Activated CD4-positive, alpha-beta T cell treated with anti-CD3 and anti-CD28 coated beads for 36 hours (primary cell): ENCODE measurements around the gene USP36. TPM values are rescaled to one million over a fixed set of nuclear protein-coding genes. Genes with fewer than 3 reads are reported as not detected.
"Not testable (repeated sequence)": the region's sequence is repeated elsewhere in the genome, so short reads cannot be mapped to it uniquely, and the experiment has no call there.

Experiments
- ATAC-seq: fragments of 200-7000 bp; cut with Tn5 transposase; one replicate; pipeline ENCODE4 v1.10.0; 2021; ENCODE audit warnings: mild to moderate bottlenecking, moderate library complexity
- CTCF ChIA-PET: fragments of 350-600 bp; sonication (Branson Sonifier 250); formaldehyde crosslinking; loops from one replicate; lab custom pipeline; 2021; ENCODE audit warnings: antibody characterized with exemption; lab: Charles Lee
- POLR2A ChIA-PET: fragments of 350-600 bp; sonication (Branson Sonifier 250); formaldehyde crosslinking; loops from one replicate; lab custom pipeline; 2021; ENCODE audit warnings: antibody characterized with exemption, inconsistent platforms; lab: Charles Lee
- DNase-seq: peaks from one replicate; pipeline ENCODE4 v3.0.0-alpha.2; 2020
- H3K27ac Mint-ChIP-seq: one replicate; pipeline ENCODE4 v1.8.0; 2021; ENCODE audit warnings: mixed read lengths
- H3K27me3 Mint-ChIP-seq: one replicate; pipeline ENCODE4 v1.8.0; 2021; ENCODE audit warnings: mixed read lengths
- H3K36me3 Mint-ChIP-seq: one replicate; pipeline ENCODE4 v1.8.0; 2021; ENCODE audit warnings: low read depth, mixed read lengths
- H3K4me1 Mint-ChIP-seq: one replicate; pipeline ENCODE4 v1.8.0; 2021; ENCODE audit warnings: mixed read lengths
- H3K4me3 Mint-ChIP-seq: one replicate; pipeline ENCODE4 v1.8.0; 2021; ENCODE audit warnings: mild to moderate bottlenecking, moderate library complexity, mixed read lengths
- H3K9me3 Mint-ChIP-seq: one replicate; pipeline ENCODE4 v1.8.0; 2021; ENCODE audit warnings: low read depth, mixed read lengths
- intact Hi-C, 2 experiments: fragments of 100-400 bp; cut with DNase I in 1 of 2; cut with micrococcal nuclease in 1 of 2; formaldehyde crosslinking; loops; one replicate each; pipeline versions ENCODE4 v1.14.2 to v1.15.1; 2022 to 2024; cut with DNase I, micrococcal nuclease
- total RNA-seq, 2 experiments: library from RNA; stranded (reverse); gene quantifications; one replicate each; pipeline ENCODE4 v1.2.3, GENCODE V29; 2021

The USP36 gene
- total RNA-seq, 2 experiments from 2014 or later, result 90.1 to 92.5 TPM

DNA sequence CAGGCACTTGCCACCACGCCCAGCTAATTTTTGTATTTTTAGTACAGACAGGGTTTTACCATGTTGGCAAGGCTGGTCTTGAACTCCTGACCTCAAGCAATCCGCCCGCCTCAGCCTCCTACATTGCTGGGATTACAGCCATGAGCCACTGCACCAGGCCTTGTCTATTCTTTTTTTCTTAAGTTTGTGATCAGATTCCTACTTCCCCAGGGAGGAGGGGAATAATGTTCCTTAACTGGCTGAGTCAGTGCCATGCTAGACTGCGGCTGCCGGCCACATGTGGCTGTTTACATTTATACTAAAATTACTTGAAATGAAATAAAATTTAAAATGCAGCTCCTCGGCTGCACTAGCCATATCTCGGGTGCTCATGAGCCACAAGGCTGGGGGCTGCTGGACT is 27.8 kb upstream of the USP36 start:
- Mint-ChIP-seq H3K27ac (no peak overlapping the region), H3K27me3 (no peaks in the 10 kb centered on the region), H3K4me3 (no peak overlapping the region), H3K36me3 (no peaks in the 10 kb centered on the region), H3K9me3 (no peaks in the 10 kb centered on the region), H3K4me1 (peaks cover 3% of the 10 kb centered on the region)
- no peak for DNase-seq
- ChIA-PET POLR2A (no interaction called here), CTCF (interaction anchor here (0.6 to 0.7 kb wide), 2 partner anchors 74 to 207 kb away, joined by 3 read pairs; no protein-coding TSS in a partner anchor)
- no peak for ATAC-seq
- intact Hi-C loops, result no loop called here

DNA sequence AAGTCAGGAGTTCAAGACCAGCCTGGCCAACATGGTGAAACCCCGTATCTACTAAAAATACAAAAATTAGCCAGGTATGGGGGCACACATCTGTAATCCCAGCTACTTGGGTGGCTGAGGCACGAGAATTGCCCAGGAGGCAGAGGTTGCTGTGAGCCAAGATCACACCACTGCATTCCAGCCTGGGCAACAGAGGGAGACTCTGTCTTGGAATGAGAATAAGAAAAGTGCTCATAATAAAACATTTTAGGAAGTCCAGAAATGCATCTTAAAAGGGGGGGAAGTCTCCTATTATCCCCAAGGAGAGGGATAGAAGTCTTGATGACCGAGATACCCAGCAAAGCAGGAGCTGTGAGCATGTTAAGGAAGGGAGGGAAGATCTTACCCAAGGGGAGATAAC is 26.4 kb upstream of the USP36 start:
- DNase-seq, H3K4me3 Mint-ChIP-seq, H3K27ac Mint-ChIP-seq, H3K4me1 Mint-ChIP-seq, ATAC-seq, H3K27me3 Mint-ChIP-seq, POLR2A ChIA-PET, intact Hi-C loops, H3K9me3 Mint-ChIP-seq, H3K36me3 Mint-ChIP-seq: not testable (repeated sequence)
- CTCF ChIA-PET, result interaction anchor here (0.6 to 3.0 kb wide), 6 partner anchors 9 to 346 kb away, joined by 4 to 37 read pairs (median 9); no protein-coding TSS in a partner anchor

DNA sequence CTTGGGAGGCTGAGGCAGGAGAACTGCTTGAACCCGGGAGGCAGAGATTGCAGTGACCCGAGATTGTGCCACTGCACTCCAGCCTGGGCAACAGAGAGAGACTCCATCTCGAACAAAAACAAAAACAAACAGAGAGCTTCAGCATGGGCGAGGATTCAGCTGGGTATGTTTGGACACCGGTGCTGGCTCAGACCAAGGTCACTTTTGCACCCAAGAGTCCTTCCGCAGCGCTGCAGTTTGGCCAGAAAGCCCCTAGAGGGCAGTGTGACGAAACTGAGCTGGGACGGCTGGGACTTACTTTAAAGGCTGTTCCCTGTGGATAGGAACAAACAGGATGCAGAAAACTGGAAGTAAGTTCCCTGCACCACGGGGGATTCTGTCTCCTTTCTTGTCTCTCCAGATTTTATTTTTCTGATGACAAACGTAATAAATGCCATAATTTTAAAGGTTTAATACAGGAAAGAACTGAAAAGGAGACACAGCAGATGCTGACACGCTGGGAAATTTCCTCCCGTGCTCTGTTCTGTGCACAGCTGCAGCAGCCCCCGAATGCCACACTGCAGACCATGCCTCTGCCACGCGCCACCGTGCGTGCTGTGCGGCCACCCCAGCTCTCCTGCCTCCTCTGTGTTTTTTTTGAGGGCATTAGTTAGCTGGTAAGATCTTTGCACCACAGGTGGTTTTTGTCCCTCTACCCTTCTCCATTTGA is 25.2 kb upstream of the USP36 start:
- ChIA-PET CTCF (interaction anchor here (0.5 to 3.0 kb wide), 35 partner anchors 9 to 1796 kb away, joined by 3 to 37 read pairs (median 4); partner anchors contain the start of gene CEP295NL), POLR2A (interaction anchor here (1.7 kb wide), 1 partner anchor 106 kb away, joined by 5 read pairs; no protein-coding TSS in a partner anchor)
- Mint-ChIP-seq H3K4me3 (no peak overlapping the region), H3K9me3 (no peaks in the 10 kb centered on the region), H3K27ac (no peak overlapping the region), H3K36me3 (no peaks in the 10 kb centered on the region), H3K27me3 (no peaks in the 10 kb centered on the region), H3K4me1 (peaks cover 3% of the 10 kb centered on the region)
- DNase-seq, result peak; percentile 81
- intact Hi-C loops, result loop anchor here (1.0 to 2.0 kb wide), 2 partner anchors 59 to 105 kb away; partner anchors contain the start of gene TIMP2 (in 2 of the 2)
- ATAC-seq, result peak; percentile 75

DNA sequence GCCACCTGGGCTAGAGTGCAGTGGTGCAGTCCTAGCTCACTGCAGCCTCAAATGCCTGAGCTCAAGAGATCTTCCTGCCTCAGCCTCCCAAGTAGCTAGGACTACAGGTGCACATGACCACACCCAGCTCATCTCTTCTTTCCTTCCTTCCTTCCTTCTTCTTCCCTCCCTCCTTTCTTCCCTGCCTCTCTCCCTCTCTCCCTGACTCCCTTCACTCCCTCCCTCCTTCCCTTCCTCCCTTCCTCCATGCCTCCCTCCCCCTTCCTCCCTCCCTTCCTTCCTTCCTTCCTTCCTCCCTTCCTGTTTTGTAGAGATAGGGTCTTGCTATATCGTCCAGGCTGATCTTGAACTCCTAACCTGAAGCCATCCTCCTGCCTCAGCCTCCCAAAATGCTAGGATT is 23.5 kb upstream of the USP36 start:
- no peaks in the 10 kb centered on the region for H3K9me3 Mint-ChIP-seq
- no peaks in the 10 kb centered on the region for H3K36me3 Mint-ChIP-seq
- ChIA-PET POLR2A (no interaction called here), CTCF (interaction anchor here (0.7 kb wide), 1 partner anchor 150 kb away, joined by 3 read pairs; no protein-coding TSS in a partner anchor)
- H3K27me3 Mint-ChIP-seq, result no peaks in the 10 kb centered on the region
- ATAC-seq (no peak), DNase-seq (no peak)
- H3K4me1 Mint-ChIP-seq, result peaks cover 3% of the 10 kb centered on the region
- no peak overlapping the region for H3K4me3 Mint-ChIP-seq
- H3K27ac Mint-ChIP-seq, result no peak overlapping the region
- intact Hi-C loops, result loop anchor here (2.0 kb wide), 1 partner anchor 61 kb away; the partner anchor contains the start of gene TIMP2 (in 2 of the 2)

DNA sequence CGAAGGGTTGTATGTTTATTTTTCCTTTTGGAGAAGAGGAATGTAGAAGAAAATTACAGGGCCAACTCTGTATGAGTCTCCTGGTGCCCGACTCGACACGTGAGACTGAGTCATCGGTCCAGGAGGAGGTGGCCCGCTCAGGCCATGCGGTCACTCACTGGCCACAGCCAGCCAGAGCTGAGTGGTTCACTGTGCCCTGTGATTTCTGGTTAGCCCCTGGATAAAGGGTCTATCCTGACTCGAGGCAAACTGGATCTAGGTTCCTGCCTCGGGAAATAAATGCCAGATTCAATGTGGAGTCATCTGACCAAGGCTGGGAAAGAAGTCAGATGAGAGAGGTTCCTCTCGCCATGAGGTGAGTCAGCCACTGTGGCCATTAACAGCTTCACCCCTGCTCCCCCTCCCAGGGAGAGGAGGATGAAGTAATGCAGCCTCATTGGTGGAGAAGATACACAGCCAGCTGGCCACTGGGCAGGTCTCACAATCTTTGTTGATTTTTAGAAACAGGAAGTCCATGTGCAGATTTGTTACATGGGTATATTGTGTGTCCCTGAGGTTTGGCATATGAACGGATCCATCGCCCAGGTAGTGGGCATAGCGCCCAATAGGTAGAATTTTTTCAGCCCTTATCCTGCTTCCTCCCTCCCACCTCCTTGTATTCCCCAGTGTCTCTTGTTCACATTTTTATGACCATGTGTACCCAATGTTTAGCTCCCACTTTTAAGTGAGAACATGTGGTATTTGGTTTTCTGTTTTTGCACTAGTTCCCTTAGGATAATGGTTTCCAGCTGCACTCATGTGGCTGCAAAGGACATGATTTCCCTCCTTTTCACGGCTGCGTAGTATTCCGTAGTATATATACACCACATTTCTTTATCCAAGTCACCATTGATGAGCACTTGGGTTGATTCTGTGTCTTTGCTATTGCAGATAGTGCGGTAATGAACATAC is 21.7 kb upstream of the USP36 start:
- H3K27me3 Mint-ChIP-seq, result no peaks in the 10 kb centered on the region
- intact Hi-C loops, result no loop called here
- H3K36me3 Mint-ChIP-seq, result no peaks in the 10 kb centered on the region
- CTCF ChIA-PET, result interaction anchor here (0.6 to 1.1 kb wide), 2 partner anchors 14 to 110 kb away, joined by 3 read pairs; no protein-coding TSS in a partner anchor
- no peak overlapping the region for H3K27ac Mint-ChIP-seq
- POLR2A ChIA-PET, result no interaction called here
- DNase-seq (no peak), ATAC-seq (no peak)
- H3K4me3 Mint-ChIP-seq, result no peak overlapping the region
- no peaks in the 10 kb centered on the region for H3K9me3 Mint-ChIP-seq
- peaks cover 3% of the 10 kb centered on the region for H3K4me1 Mint-ChIP-seq

DNA sequence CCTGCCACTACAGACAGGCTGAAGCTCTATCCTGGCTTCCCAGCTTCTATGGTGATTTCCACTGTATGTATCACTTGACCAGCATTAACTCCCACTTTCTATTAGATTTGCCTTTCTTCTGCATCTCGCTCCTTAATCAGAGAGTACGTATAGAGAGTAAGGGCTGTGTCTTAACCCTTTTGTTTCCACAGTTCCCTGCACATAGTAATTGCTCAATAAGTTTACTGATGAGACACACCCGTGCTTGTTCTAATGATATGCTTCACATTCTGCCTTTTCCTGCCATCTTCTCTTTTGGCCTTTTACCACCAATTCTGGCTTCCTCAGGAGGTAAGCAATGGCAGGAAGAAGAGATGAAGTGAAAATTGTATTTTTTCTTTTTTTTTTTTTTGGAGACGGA is 20.6 kb upstream of the USP36 start:
- Mint-ChIP-seq H3K9me3 (no peaks in the 10 kb centered on the region), H3K27me3 (no peaks in the 10 kb centered on the region), H3K27ac (no peak overlapping the region), H3K4me1 (peaks cover 3% of the 10 kb centered on the region), H3K36me3 (no peaks in the 10 kb centered on the region), H3K4me3 (no peak overlapping the region)
- CTCF ChIA-PET, result no interaction called here
- intact Hi-C loops, result no loop called here
- ATAC-seq (no peak), DNase-seq (no peak)
- POLR2A ChIA-PET, result interaction anchor here (0.6 to 0.7 kb wide), 2 partner anchors 19 to 227 kb away, joined by 4 to 5 read pairs; no protein-coding TSS in a partner anchor

DNA sequence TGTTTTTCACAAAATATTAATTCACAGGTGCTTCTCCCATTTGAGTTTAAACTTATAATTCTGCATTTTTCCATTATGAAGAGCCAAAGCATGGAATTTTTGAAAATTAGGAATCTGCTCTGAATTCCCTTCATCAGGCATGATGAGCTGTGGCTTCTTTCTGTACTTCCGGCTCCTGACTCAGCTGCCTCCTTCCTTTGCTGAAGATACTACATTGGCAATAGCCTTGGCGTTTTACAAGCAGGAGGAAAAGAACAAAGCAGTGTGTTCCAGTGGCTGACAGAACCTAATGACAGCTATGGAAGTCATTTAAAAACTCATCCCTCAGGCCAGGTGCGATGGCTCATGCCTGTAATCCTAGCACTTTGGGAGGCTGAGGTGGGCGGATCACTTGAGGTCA is 18.4 kb upstream of the USP36 start:
- Mint-ChIP-seq H3K27ac (no peak overlapping the region), H3K27me3 (no peaks in the 10 kb centered on the region), H3K9me3 (no peaks in the 10 kb centered on the region), H3K4me1 (no peaks in the 10 kb centered on the region), H3K4me3 (no peak overlapping the region), H3K36me3 (no peaks in the 10 kb centered on the region)
- intact Hi-C loops, result no loop called here
- ChIA-PET CTCF (interaction anchor here (0.9 to 1.3 kb wide), 2 partner anchors 15 to 113 kb away, joined by 3 to 6 read pairs; no protein-coding TSS in a partner anchor), POLR2A (no interaction called here)
- ATAC-seq (no peak), DNase-seq (no peak)

DNA sequence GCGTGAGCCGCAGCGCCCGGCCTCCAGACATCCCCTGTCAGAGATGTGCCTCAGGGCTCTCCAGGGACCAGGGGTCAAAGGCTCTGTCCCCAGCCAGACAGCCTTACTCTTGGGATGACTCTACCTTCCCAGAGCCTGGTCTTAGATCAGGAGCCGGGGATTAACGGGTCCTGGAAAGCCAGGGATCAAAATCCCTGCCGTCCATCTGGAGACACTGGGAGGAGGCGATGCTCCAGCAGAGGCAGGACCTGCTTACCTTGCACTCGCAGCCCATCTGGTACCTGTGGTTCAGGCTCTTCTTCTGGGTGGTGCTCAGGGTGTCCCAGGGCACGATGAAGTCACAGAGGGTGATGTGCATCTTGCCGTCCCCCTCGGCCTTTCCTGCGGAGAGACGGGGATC is 16.7 kb upstream of the USP36 start:
- CTCF ChIA-PET, result interaction anchor here (1.3 kb wide), 1 partner anchor 9 kb away, joined by 6 read pairs; no protein-coding TSS in a partner anchor
- POLR2A ChIA-PET, result no interaction called here

DNA sequence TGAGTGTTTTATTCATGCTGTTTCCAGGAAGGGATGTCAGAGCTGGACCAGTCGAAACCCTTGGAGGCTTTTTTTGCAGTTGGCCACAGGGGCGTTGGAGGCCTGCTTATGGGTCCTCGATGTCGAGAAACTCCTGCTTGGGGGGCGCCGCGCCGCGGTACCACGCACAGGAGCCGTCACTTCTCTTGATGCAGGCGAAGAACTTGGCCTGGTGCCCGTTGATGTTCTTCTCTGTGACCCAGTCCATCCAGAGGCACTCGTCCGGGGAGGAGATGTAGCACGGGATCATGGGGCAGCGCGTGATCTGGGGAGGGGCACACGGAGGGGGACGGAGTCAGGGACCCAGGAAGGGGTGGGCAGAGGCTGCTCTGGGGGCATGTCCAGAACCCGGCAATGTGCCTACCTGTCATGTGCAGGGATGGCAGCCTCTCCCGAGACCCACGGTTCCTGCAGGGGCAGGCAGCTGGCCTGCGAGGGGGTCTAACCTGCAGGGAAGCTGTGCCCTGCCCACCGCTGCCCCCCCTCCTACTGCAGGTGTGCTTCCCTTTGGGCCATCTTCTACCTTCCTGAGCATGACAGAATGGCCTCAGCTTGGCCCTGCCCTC is 15.0 kb upstream of the USP36 start:
- no peaks in the 10 kb centered on the region for H3K4me1 Mint-ChIP-seq

More for the DNA sequence above, 16.7 kb upstream of the USP36 start:
- intact Hi-C loops, result no loop called here
- ATAC-seq (no peak), DNase-seq (no peak)
- Mint-ChIP-seq H3K9me3 (no peaks in the 10 kb centered on the region), H3K27me3 (no peaks in the 10 kb centered on the region), H3K36me3 (no peaks in the 10 kb centered on the region), H3K4me1 (no peaks in the 10 kb centered on the region), H3K4me3 (no peak overlapping the region), H3K27ac (no peak overlapping the region)

DNA sequence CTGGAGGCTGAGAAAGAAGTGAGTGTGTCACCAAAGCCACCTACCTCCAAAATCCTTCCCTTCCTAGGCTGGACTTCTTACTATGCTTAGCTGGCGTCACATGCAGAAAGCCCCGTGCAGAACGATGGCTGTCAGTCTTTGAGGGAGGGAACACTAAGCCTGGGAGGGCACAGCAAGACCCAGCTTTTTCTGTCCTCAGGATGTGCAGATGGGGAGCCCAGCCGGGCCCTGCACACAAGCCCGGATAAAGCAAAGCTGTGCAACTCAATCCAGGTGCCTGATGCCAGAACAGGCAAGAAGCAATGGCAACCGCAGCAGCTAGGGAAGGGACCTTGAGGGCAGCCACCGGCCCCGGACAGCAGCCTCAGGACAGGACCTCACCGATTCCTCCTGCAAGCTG is 13.9 kb upstream of the USP36 start:
- Mint-ChIP-seq H3K36me3 (no peaks in the 10 kb centered on the region), H3K4me1 (no peaks in the 10 kb centered on the region), H3K4me3 (no peak overlapping the region), H3K27ac (no peak overlapping the region), H3K9me3 (no peaks in the 10 kb centered on the region), H3K27me3 (no peaks in the 10 kb centered on the region)
- CTCF ChIA-PET, result interaction anchor here (0.7 to 1.8 kb wide), 4 partner anchors 11 to 433 kb away, joined by 3 to 4 read pairs (median 3); no protein-coding TSS in a partner anchor
- ATAC-seq (no peak), DNase-seq (no peak)
- POLR2A ChIA-PET, result no interaction called here
- intact Hi-C loops, result no loop called here

More for the DNA sequence above, 15.0 kb upstream of the USP36 start:
- Mint-ChIP-seq H3K36me3 (no peaks in the 10 kb centered on the region), H3K27ac (no peak overlapping the region), H3K4me3 (no peak overlapping the region), H3K27me3 (no peaks in the 10 kb centered on the region), H3K9me3 (no peaks in the 10 kb centered on the region)
- ATAC-seq (no peak), DNase-seq (no peak)
- ChIA-PET CTCF (interaction anchor here (1.8 kb wide), 1 partner anchor 10 kb away, joined by 3 read pairs; no protein-coding TSS in a partner anchor), POLR2A (no interaction called here)
- intact Hi-C loops, result no loop called here
